GM18873 (cell line): ENCODE measurements around the gene WNT7B.

Source experiments
- ATAC-seq: cut with Tn5 transposase; IDR thresholded peaks from one replicate; pipeline ENCODE4 v1.9.1; 2021; ENCODE audit warnings: mild to moderate bottlenecking, moderate library complexity, moderate number of reproducible peaks; ENCODE audit not compliant: unreplicated experiment, low FRiP score

The WNT7B gene

GRCh38 chr22:45997077-45997776 is 20.3 kb upstream of the WNT7B start:
- no peak for ATAC-seq

GRCh38 chr22:45996241-45997076 is 19.5 kb upstream of the WNT7B start:
- no peak for ATAC-seq

DNA sequence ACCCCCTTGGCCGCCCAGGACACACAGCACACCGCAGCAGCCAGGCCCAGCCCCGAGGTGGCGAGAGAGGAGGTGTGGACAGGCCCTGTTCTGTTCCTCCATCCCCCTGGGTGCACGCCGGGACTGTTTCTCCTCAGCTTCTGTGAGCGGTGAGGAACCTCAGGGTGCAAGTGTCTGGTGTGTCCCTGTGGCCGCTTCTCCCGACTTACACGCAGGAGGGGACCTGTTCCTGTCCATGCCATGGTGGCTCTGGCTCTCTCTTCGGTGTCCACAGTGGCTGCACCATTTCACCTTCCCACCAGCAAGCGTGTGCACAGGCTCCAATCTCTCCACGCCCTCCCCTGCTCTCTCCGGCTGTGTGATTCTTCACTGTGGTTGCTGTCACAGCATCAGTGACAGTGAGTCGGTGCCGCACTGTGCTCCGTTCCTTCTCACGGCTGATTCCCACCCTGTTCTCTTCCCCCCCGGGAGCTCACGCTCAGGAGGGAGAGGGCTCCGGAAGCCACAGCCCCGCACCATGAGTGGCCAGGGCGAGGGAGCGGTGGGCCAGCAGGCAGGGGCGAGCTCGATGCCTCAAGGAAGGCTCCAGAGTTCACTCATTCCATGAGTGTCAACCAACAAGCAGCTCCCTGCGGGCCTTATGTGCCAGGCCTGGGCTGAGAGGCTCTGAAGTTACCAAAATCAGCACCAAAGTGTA is 18.6 kb upstream of the WNT7B start:
- ATAC-seq = no peak

GRCh38 chr22:45994491-45995404 is 17.8 kb upstream of the WNT7B start:
- ATAC-seq = no peak

GRCh38 chr22:45993841-45994240 is 16.9 kb upstream of the WNT7B start:
- no peak for ATAC-seq

DNA sequence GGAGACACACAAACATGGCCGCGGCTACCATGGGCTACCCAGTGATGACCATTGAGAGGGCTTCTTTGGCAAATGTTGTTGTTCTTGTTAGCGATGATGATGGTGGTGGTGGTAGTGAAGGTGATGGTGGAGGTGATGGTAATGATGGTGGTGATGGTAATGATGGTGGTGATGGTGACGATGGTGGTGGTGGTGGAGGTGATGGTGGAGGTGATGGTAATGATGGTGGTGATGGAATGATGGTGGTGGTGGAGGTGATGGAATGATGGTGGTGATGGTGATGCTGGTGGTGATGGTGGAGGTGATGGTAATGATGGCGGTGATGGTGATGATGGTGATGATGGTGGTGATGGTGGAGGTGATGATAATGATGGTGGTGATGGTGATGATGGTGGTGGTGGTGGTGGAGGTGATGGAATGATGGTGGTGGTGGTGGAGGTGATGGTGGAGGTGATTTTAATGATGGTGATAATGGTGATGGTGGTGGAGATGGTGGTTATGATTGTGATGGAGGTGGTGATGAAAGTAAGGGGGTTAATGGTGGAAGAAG is 16.3 kb upstream of the WNT7B start:
- no peak for ATAC-seq

DNA sequence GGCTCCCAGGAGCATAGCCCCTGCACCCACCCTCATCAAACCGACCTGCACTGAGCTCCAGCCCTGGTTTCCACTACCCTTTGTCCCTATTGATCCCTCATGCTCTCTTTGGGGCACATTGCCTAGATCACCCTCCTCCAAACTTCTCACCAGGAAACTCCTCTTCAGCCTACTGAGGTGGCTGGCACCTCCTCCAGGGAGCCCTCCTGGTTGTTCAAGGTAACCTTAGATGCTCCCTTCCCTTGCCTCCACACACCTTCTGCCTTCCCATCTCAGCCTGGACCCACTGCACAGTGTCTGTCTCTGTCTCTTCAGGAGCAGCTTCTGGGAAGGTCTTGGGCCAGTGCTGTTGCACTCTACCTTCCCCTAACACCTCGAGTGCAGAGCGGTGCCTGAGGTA is 15.8 kb upstream of the WNT7B start:
- no peak for ATAC-seq

- no peak for ATAC-seq
Measured at GRCh38 chr22:45991098-45991497, 14.1 kb upstream of the WNT7B start.

DNA sequence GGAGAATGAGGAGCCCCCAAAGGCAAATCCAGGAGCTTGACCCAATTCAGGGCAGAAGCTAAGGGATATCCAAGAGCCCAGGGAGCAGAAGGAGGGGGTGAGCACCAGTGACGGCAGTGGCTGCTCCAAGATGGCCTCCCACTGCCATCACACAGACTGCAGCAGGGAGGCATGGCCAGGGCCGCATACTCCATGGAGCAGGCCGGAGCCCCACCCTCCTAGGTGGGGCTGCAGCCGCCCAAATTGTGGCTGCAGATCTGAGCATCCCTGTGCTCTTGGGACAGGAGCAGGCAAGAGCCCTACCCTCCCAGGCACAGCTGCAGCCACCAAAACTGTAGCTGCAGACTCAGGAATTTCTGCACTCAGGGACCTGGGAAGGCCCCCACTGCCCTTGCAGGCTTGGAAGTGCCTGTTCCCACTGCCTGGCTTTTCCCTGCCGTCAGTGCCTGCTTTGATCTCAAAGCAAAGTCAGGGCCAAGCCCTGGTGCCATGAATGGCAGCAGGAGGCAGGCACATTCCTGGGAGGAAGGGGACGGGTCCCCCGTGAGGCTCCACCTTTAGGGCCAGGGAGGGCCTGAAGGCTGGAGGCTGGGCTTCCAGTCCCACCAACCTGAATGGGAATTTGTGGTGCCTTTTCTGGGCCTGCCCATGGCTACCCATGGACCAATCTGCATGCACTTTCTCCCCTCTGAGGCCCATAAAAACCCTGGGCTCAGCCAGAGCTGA is 10.3 kb upstream of the WNT7B start:
- no peak for ATAC-seq

- no peak for ATAC-seq
Measured at GRCh38 chr22:45984316-45984916, 7.5 kb upstream of the WNT7B start.

DNA sequence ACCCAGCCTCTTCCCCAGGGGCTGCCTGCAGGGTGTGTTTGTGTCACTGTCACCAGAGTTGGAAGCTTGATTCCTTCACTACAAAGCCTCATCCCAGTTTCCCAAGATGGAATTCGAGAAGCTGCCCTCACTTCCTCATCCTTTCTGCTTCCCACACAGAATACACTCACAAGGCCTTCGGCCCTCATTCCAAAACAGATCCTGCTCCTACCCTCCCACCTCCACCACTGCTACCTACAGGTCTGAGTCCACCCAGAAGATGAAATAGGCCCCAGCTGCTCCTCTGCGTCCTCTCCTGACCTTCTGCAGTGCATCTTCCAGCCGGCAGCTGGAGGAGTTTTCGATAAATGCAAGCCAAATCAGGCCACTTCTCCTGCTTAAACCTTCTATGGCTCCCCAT is 6.8 kb upstream of the WNT7B start:
- ATAC-seq = no peak

- ATAC-seq = no peak
Measured at GRCh38 chr22:45980761-45981160, 3.8 kb upstream of the WNT7B start.

GRCh38 chr22:45980268-45980570 is 3.3 kb upstream of the WNT7B start:
- no peak for ATAC-seq

DNA sequence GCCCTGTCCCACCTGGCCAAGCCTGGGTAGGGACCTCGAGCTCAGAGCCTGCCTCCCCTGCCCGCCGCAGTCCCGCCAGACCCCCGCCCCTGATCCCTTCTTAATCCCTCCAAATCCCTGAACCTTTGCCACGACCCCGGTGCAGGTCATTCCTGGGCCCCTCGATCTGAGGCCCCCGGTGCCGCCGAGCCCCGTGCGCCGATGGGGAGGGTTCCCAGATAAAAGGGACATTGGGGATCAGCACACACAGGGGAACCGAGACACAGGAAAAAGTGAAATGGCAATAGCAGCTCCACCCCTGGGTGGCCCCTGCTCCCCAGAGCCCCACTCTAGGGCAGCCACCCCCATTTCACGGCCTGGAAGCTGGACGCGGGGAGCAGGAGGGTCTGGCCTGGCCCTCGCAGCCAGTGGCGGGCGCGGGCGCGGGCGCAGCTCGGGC is 1.3 kb upstream of the WNT7B start:
- ATAC-seq = no peak

- no peak for ATAC-seq
Measured at GRCh38 chr22:45977551-45978274, 751 bp upstream of the WNT7B start.

- no peak for ATAC-seq
Measured at GRCh38 chr22:45976254-45977002, 534 bp downstream of the WNT7B start.
